Activated naive CD8-positive, alpha-beta T cell treated with anti-CD3 and anti-CD28 coated beads, Interleukin-2, amount 50 U/mL, for 24 hours (primary cell): ENCODE measurements around the gene RFFL.
A peak's percentile ranks its signal among the peaks of the same experiment; 100 is the strongest.

Source experiments
- ATAC-seq: fragments of 150-1000 bp; cut with Tn5 transposase; one replicate; pipeline ENCODE4 v1.10.0; 2021
- DNase-seq: peaks from one replicate; pipeline ENCODE4 v3.0.0; 2021
- H3K27ac Mint-ChIP-seq: one replicate; pipeline ENCODE4 v1.8.0; 2021; ENCODE audit warnings: mild to moderate bottlenecking, mixed read lengths
- H3K27me3 Mint-ChIP-seq: one replicate; pipeline ENCODE4 v1.8.0; 2021; ENCODE audit warnings: mixed read lengths
- H3K36me3 Mint-ChIP-seq: one replicate; pipeline ENCODE4 v1.8.0; 2021; ENCODE audit warnings: low read depth, mixed read lengths
- H3K4me1 Mint-ChIP-seq: one replicate; pipeline ENCODE4 v1.8.0; 2021; ENCODE audit warnings: mixed read lengths
- H3K4me3 Mint-ChIP-seq: one replicate; pipeline ENCODE4 v1.8.0; 2021; ENCODE audit warnings: mild to moderate bottlenecking, moderate library complexity, mixed read lengths
- H3K9me3 Mint-ChIP-seq: one replicate; pipeline ENCODE4 v1.8.0; 2021; ENCODE audit warnings: mixed read lengths

Gene RFFL

GRCh38 chr17:34993031-34993430 is 70.5 kb downstream of the RFFL start:
- no peak for ATAC-seq
- Mint-ChIP-seq H3K9me3 (no peaks in the 10 kb centered on the region), H3K4me1 (peaks cover 2% of the 10 kb centered on the region), H3K4me3 (no peak overlapping the region), H3K36me3 (peaks cover 36% of the 10 kb centered on the region), H3K27me3 (no peaks in the 10 kb centered on the region), H3K27ac (no peak overlapping the region)
- no peak for DNase-seq

GRCh38 chr17:34991606-34992005 is 71.9 kb downstream of the RFFL start:
- DNase-seq (no peak), ATAC-seq (no peak)
- no peak overlapping the region for H3K4me3 Mint-ChIP-seq
- H3K27ac Mint-ChIP-seq: no peak overlapping the region
- H3K9me3 Mint-ChIP-seq: no peaks in the 10 kb centered on the region
- H3K36me3 Mint-ChIP-seq: peaks cover 40% of the 10 kb centered on the region
- no peaks in the 10 kb centered on the region for H3K27me3 Mint-ChIP-seq
- H3K4me1 Mint-ChIP-seq: peaks cover 2% of the 10 kb centered on the region

- no peak for DNase-seq
- Mint-ChIP-seq H3K36me3 (peaks cover 38% of the 10 kb centered on the region), H3K27me3 (no peaks in the 10 kb centered on the region), H3K27ac (no peak overlapping the region), H3K4me3 (no peak overlapping the region), H3K9me3 (no peaks in the 10 kb centered on the region), H3K4me1 (peaks cover 2% of the 10 kb centered on the region)
- ATAC-seq: no peak
Observed at GRCh38 chr17:34990921-34991365, 72.6 kb downstream of the RFFL start.

- H3K4me1 Mint-ChIP-seq: peaks cover 11% of the 10 kb centered on the region
- H3K9me3 Mint-ChIP-seq: no peaks in the 10 kb centered on the region
- H3K36me3 Mint-ChIP-seq: peaks cover 33% of the 10 kb centered on the region
- H3K27ac Mint-ChIP-seq: no peak overlapping the region
- ATAC-seq (no peak), DNase-seq (no peak)
- no peak overlapping the region for H3K4me3 Mint-ChIP-seq
- no peaks in the 10 kb centered on the region for H3K27me3 Mint-ChIP-seq
Observed at GRCh38 chr17:34989473-34989872, 74.0 kb downstream of the RFFL start.

GRCh38 chr17:34988644-34989043 is 74.9 kb downstream of the RFFL start:
- no peak for DNase-seq
- Mint-ChIP-seq H3K4me3 (no peak overlapping the region), H3K36me3 (peaks cover 30% of the 10 kb centered on the region), H3K27ac (no peak overlapping the region), H3K9me3 (no peaks in the 10 kb centered on the region), H3K27me3 (no peaks in the 10 kb centered on the region), H3K4me1 (peaks cover 19% of the 10 kb centered on the region)
- ATAC-seq: no peak

- DNase-seq (no peak), ATAC-seq (no peak)
- Mint-ChIP-seq H3K9me3 (no peaks in the 10 kb centered on the region), H3K4me3 (no peak overlapping the region), H3K36me3 (peaks cover 34% of the 10 kb centered on the region), H3K27me3 (no peaks in the 10 kb centered on the region), H3K27ac (no peak overlapping the region), H3K4me1 (peaks cover 29% of the 10 kb centered on the region)
Observed at GRCh38 chr17:34987232-34987631, 76.3 kb downstream of the RFFL start.

DNA sequence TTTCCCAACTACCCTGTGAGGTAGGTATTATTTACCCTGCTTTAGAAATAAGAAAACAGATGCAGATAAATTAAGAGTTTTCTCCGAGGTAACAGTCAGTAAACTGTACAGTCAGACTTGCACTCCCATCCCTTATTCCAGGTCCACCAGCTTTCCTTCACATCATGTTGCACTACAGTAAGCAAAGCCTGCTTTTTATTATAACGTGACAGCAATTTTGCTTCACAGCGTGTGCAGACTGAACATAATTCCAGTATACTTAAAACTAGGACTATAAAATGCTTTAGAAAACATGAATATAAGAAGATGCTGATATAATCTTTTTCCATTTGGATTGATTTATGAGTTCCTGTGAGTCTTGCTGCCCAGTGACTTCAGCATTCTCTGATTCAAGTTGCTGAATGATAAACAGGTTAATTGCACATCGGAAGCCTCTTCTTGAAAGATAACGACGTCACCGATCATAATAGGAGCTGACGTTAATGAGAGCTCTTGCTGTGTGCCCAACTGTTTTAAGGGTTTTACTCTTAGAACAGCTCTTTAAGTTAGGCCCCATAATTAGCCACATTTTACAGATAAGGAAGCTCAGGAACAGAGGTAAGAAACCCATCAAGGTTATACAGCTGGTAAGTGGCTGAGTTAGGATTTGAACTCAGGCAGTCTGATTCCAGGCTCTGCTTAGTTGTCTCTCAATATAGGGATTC is 81.8 kb downstream of the RFFL start:
- H3K4me3 Mint-ChIP-seq: peak overlapping the region; percentile 94

GRCh38 chr17:34980681-34981537 is 82.6 kb downstream of the RFFL start:
- peak overlapping the region; percentile 94 for H3K4me3 Mint-ChIP-seq
- DNase-seq: peak; percentile 75
- no peaks in the 10 kb centered on the region for H3K9me3 Mint-ChIP-seq
- H3K27me3 Mint-ChIP-seq: no peaks in the 10 kb centered on the region
- peaks cover 53% of the 10 kb centered on the region for H3K4me1 Mint-ChIP-seq
- peak overlapping the region; percentile 95 for H3K27ac Mint-ChIP-seq
- ATAC-seq: peak; percentile 86
- peaks cover 23% of the 10 kb centered on the region for H3K36me3 Mint-ChIP-seq

More for the DNA sequence above, 81.8 kb downstream of the RFFL start:
- ATAC-seq: no peak
- Mint-ChIP-seq H3K4me1 (peaks cover 53% of the 10 kb centered on the region), H3K27ac (peak overlapping the region; percentile 95), H3K9me3 (no peaks in the 10 kb centered on the region), H3K27me3 (no peaks in the 10 kb centered on the region), H3K36me3 (peaks cover 25% of the 10 kb centered on the region)
- DNase-seq: no peak

GRCh38 chr17:34980353-34980680 is 83.2 kb downstream of the RFFL start, which contains the start of gene LIG3:
Gene LIG3, plus strand, starts transcription at chr17:34980512. Its CDS starts 2,494 bp downstream, at chr17:34983006.
- peak within 1 kb of the TSS; percentile 94 for H3K4me3 Mint-ChIP-seq
- H3K4me1 Mint-ChIP-seq: peaks cover 53% of the 10 kb centered on the region
- DNase-seq (peak; percentile 96), ATAC-seq (peak; percentile 87)
- H3K27me3 Mint-ChIP-seq: no peaks in the 10 kb centered on the region
- no peaks in the 10 kb centered on the region for H3K9me3 Mint-ChIP-seq
- H3K27ac Mint-ChIP-seq: peak within 1 kb of the TSS; percentile 95
- H3K36me3 Mint-ChIP-seq: peaks cover 21% of the 10 kb centered on the region

GRCh38 chr17:34979650-34980352 is 83.7 kb downstream of the RFFL start:
- Mint-ChIP-seq H3K9me3 (no peaks in the 10 kb centered on the region), H3K4me3 (peak overlapping the region; percentile 88), H3K27ac (peak overlapping the region; percentile 95), H3K4me1 (peaks cover 53% of the 10 kb centered on the region), H3K27me3 (no peaks in the 10 kb centered on the region), H3K36me3 (peaks cover 18% of the 10 kb centered on the region)
- DNase-seq (no peak), ATAC-seq (no peak)

GRCh38 chr17:34979153-34979552 is 84.4 kb downstream of the RFFL start:
- DNase-seq (no peak), ATAC-seq (no peak)
- Mint-ChIP-seq H3K4me3 (peak overlapping the region; percentile 88), H3K9me3 (no peaks in the 10 kb centered on the region), H3K27ac (peak overlapping the region; percentile 95), H3K27me3 (no peaks in the 10 kb centered on the region), H3K4me1 (peaks cover 52% of the 10 kb centered on the region), H3K36me3 (peaks cover 18% of the 10 kb centered on the region)

DNA sequence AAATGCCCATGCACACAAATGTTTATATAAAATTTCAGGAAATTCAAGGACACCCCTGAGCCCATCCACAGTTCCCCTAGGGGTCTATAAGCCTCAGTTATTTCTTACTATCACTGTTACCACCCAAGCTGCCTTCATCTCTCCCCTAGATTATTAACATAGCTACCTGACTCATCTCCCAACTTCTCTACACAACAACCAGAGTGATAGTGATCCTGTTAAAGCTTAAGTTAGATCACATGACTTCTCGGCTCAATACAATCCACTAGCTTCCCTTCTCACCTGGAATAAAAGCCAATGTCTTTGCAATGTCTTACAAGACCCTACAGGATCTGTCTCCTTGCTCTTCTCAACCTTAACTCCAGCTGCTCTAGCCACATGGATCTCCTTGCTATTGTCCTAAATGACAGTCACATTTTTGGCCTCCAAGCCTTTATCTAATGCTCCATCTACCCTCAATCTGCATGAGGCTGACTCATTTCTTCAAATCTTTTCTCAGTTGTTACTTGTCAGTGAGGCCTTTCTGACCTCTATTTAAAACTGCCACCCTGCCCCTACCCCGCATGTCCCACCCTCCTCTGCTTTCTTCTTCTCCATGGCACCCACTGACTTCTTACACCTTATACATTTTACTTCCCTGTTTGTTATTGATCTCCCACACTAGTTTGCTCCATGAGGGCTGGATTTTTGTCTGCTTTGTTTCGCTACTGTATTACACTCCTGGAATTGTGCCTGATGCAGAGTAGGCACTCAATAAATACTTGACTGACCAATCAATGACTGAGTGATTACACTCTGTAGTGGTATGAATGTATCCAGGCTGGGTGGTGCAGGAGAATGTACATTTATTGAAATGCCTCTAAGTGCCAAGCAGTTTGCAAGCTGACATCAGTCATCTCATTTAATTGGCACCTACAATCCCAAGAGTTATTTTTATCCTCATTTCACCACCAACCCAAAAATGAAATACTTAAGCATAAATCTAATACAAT is 88.4 kb downstream of the RFFL start:
- H3K4me3 Mint-ChIP-seq: no peak overlapping the region
- no peaks in the 10 kb centered on the region for H3K36me3 Mint-ChIP-seq
- H3K4me1 Mint-ChIP-seq: peaks cover 26% of the 10 kb centered on the region
- peak; percentile 55 for ATAC-seq
- no peak overlapping the region for H3K27ac Mint-ChIP-seq
- no peak for DNase-seq
- H3K9me3 Mint-ChIP-seq: no peaks in the 10 kb centered on the region
- no peaks in the 10 kb centered on the region for H3K27me3 Mint-ChIP-seq

DNA sequence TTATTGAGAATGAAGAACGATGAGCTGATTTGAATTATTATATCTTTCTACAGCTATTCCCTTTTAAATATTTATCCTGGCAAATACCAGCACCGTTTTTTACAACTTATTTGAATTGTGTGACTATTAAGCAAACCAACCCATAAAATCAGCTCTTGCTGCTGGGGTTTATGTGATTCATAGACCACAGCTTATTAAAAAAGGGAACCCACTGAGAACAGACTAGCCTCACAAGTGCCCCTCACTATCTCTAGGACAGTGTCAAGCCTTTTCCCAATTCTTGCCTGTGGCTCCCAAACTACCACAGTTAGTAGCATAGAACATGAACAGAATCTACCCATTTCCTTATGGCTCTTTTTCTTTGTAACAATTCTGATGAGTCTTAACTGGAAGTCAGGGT is 89.3 kb downstream of the RFFL start:
- ATAC-seq: peak; percentile 68
- H3K4me1 Mint-ChIP-seq: peaks cover 17% of the 10 kb centered on the region
- no peak overlapping the region for H3K4me3 Mint-ChIP-seq
- no peaks in the 10 kb centered on the region for H3K27me3 Mint-ChIP-seq
- H3K9me3 Mint-ChIP-seq: no peaks in the 10 kb centered on the region
- no peak for DNase-seq
- peaks cover 3% of the 10 kb centered on the region for H3K36me3 Mint-ChIP-seq
- H3K27ac Mint-ChIP-seq: no peak overlapping the region
